Subcutaneous abdominal adipose tissue (tissue), 5 donors: ENCODE measurements around the gene KIF14.

Experiments
- H3K27ac ChIP-seq: one replicate; pipeline ENCODE4 v1.7.0; 2013; ENCODE audit warnings: low read depth, mild to moderate bottlenecking, inconsistent platforms, low read length, moderate library complexity
- H3K27me3 ChIP-seq, 5 donors: one replicate each; pipeline ENCODE4 v1.7.0; 2013; ENCODE audit warnings: low read length in 5 of 5, inconsistent platforms in 1 of 5; ENCODE audit not compliant: control insufficient read depth in 5 of 5, insufficient read depth in 4 of 5
- H3K36me3 ChIP-seq, 5 donors: one replicate each; pipeline ENCODE4 v1.7.0; 2013; ENCODE audit warnings: low read length in 5 of 5; ENCODE audit not compliant: control insufficient read depth in 5 of 5, insufficient read depth in 5 of 5
- H3K4me1 ChIP-seq, 5 donors: one replicate each; pipeline ENCODE4 v1.7.0; 2013; ENCODE audit warnings: low read length in 5 of 5, mild to moderate bottlenecking in 3 of 5, moderate library complexity in 1 of 5; ENCODE audit not compliant: control insufficient read depth in 5 of 5, insufficient read depth in 5 of 5
- H3K4me3 ChIP-seq, 5 donors: one replicate each; pipeline ENCODE4 v1.7.0; 2013; ENCODE audit warnings: low read length in 5 of 5, low read depth in 1 of 5
- H3K9ac ChIP-seq, 5 donors: one replicate each; pipeline ENCODE4 v1.7.0; 2013; ENCODE audit warnings: low read length in 5 of 5, mild to moderate bottlenecking in 4 of 5, moderate library complexity in 3 of 5
- H3K9me3 ChIP-seq, 5 donors: one replicate each; pipeline ENCODE4 v1.7.0; 2013; ENCODE audit warnings: low read length in 5 of 5; ENCODE audit not compliant: control insufficient read depth in 5 of 5
- donor health status: healthy.
- donor health status: healthy.
- donor health status: healthy.
- donor health status: healthy.
- donor health status: healthy.

KIF14 gene

DNA sequence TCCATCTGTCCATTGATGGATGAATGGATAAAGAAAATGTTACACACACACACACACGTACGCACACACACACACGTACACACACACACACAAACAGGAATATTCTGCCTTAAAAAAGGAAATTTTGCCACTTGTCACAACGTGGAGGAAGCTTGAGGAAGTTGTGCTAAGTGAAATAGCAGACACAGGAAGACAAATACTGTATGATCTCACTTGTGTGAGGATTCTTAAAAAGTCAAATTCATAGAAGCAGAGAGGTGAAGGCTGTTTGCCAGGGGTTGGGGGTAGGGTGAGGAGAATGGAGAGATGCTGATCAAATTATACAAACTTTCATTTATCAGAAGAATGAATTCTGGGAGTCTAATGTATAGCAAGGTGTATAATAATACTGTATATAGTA lies 73.2 kb downstream of the KIF14 start:
- Histone ChIP-seq H3K27ac (no peak overlapping the region), H3K9me3 (no peaks in the 10 kb centered on the region), H3K9ac (no peak overlapping the region), H3K36me3 (no peaks in the 10 kb centered on the region), H3K27me3 (no peaks in the 10 kb centered on the region), H3K4me1 (peaks cover 0 to 6% (median 0%) of the 10 kb centered on the region in 5 donors), H3K4me3 (no peak overlapping the region)

DNA sequence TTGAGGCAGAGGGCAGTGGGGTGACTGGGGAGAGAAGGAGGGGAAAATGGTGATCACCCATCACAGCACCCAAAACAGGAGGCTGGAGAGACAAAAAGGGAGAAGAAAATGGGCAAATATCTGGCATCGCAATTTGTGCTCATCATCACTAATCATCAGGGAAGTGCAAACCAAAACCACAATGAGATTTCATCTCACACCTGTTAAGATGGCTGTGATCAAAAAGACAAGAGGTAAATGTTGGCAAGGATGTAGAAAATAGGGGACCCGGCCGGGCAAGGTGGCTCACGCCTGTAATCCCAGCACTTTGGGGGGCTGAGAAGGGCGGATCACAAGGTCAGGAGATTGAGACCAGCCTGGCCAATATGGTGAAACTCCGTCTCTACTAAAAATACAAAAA lies 74.0 kb downstream of the KIF14 start:
- H3K4me3 ChIP-seq, result no peak overlapping the region
- peaks cover 0 to 7% (median 0%) of the 10 kb centered on the region in 5 donors for H3K4me1 ChIP-seq
- no peak overlapping the region for H3K27ac ChIP-seq
- H3K9ac ChIP-seq, result no peak overlapping the region
- no peaks in the 10 kb centered on the region for H3K36me3 ChIP-seq
- H3K9me3 ChIP-seq, result no peaks in the 10 kb centered on the region
- no peaks in the 10 kb centered on the region for H3K27me3 ChIP-seq

DNA sequence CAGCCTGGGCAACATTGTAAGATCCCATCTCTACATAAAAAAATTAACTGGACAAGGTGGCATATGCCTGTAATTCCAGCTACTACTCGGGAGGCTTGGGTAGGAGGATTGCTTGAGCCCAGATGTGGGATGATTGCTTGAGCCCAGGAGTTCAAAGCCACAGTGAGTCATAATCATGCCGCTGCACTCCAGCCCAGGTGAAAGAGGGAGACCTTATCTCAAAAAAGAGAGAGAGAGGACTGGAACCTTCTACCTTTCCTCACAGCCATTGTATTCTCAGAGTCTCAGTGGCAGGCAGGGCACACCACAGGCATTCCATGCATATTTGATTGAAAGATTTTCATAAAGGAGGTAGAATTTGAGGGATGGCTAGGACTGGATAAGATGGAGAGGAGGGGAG lies 78.4 kb downstream of the KIF14 start:
- no peaks in the 10 kb centered on the region for H3K36me3 ChIP-seq
- no peak overlapping the region for H3K27ac ChIP-seq
- no peaks in the 10 kb centered on the region for H3K27me3 ChIP-seq
- H3K9ac ChIP-seq, result no peak overlapping the region
- no peaks in the 10 kb centered on the region for H3K9me3 ChIP-seq
- H3K4me1 ChIP-seq, result peaks cover 0 to 7% (median 0%) of the 10 kb centered on the region in 5 donors
- no peak overlapping the region for H3K4me3 ChIP-seq

DNA sequence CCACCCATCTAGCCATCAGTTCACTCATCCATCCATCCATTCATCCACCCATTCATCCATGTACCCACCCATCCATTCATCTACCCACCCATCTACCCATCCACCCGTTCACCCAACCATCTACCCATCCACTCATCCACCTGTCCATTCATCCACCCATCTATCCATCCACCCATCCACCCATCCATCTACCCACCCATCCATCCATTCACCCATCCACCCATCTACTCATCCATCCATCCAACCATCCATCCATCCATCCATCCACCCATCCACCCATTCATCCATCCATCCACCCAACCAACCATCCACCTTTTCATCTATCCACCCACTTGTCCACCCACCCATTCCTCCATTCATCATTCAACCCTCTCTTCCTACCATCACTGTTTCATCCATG lies 80.3 kb downstream of the KIF14 start:
- no peak overlapping the region for H3K4me3 ChIP-seq
- no peaks in the 10 kb centered on the region for H3K9me3 ChIP-seq
- H3K27me3 ChIP-seq, result no peaks in the 10 kb centered on the region
- H3K4me1 ChIP-seq, result peaks cover 0 to 7% (median 0%) of the 10 kb centered on the region in 5 donors
- H3K9ac ChIP-seq, result no peak overlapping the region
- H3K36me3 ChIP-seq, result no peaks in the 10 kb centered on the region
- no peak overlapping the region for H3K27ac ChIP-seq

DNA sequence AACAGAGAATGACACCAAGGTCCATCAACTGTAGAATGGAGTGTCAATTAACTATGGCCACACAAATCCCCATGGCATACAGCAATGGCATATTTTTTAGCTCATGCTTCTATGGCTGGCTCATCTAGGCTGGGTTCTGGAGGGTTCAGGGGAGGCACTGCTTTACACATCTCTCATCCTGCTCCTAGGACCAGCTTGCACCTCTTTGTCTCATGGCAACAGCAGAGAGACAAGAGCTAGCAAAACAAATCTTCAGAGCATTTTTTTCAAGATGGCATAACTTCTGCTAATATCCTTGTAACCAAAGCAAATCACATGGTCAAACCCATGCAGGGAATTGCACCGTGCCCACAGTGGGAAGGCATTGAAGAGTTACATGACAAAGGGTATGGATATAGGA lies 82.4 kb downstream of the KIF14 start:
- Histone ChIP-seq H3K9me3 (no peaks in the 10 kb centered on the region), H3K27ac (no peak overlapping the region), H3K4me1 (peaks cover 0 to 7% (median 0%) of the 10 kb centered on the region in 5 donors), H3K4me3 (no peak overlapping the region), H3K9ac (no peak overlapping the region), H3K36me3 (no peaks in the 10 kb centered on the region), H3K27me3 (peaks cover 0 to 2% (median 0%) of the 10 kb centered on the region in 5 donors)

DNA sequence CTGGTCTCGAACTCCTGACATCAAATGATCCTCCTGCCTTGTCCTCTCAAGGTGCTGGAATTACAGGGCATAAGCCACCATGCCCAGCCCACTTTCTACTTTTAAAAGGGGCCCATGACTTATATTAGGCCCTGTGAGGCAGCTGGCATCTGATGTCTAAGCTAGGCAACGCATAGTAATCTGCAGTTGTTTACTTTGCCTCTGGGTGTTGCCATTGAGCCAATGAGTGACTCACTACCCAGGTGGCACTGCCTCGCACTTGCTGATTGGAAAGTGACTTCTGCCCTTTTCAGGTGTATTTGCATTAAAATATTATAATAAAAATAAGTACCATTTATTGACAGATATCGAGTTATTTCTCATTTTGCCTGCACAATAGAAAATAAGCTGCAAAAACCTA lies 84.9 kb downstream of the KIF14 start:
- H3K9ac ChIP-seq, result no peak overlapping the region
- H3K4me1 ChIP-seq, result no peaks in the 10 kb centered on the region
- no peak overlapping the region for H3K27ac ChIP-seq
- no peaks in the 10 kb centered on the region for H3K9me3 ChIP-seq
- H3K36me3 ChIP-seq, result no peaks in the 10 kb centered on the region
- peaks cover 0 to 2% (median 0%) of the 10 kb centered on the region in 5 donors for H3K27me3 ChIP-seq
- no peak overlapping the region for H3K4me3 ChIP-seq

DNA sequence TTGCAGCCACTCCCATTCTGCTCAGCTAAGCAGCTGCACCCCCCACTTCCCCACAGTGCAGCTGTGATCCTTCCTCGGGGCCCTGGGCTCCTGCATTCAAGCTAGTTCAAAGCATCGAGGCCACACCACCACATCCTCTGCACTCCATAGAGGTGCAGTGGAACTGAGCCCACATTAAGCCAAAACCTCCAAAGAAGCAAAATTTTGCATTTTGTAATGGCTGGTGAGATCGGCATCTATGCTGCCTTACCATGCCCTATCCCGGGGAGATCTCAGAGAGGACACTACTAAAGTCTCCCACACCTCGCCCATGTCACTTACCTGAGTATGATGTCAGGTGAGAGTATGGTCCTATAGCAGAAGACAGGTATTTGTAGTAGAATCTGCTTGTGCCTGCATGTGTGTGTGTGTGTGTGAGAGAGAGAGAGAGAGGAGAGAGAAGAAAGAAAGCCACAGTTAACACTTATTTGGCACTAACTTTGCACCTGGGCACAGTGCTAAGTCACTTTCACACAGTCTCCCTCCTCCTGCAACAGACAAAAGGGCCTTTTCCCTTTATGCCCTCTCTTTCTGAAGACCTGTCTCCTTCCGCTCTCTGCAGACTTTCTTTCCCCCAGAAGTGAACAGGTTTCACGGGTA lies 89.8 kb downstream of the KIF14 start:
- no peak overlapping the region for H3K27ac ChIP-seq
- no peaks in the 10 kb centered on the region for H3K36me3 ChIP-seq
- no peaks in the 10 kb centered on the region for H3K9me3 ChIP-seq
- peaks cover 0 to 2% (median 0%) of the 10 kb centered on the region in 5 donors for H3K27me3 ChIP-seq
- H3K4me1 ChIP-seq, result peaks cover 0 to 8% (median 6%) of the 10 kb centered on the region in 5 donors
- no peak overlapping the region for H3K9ac ChIP-seq
- H3K4me3 ChIP-seq, result no peak overlapping the region

DNA sequence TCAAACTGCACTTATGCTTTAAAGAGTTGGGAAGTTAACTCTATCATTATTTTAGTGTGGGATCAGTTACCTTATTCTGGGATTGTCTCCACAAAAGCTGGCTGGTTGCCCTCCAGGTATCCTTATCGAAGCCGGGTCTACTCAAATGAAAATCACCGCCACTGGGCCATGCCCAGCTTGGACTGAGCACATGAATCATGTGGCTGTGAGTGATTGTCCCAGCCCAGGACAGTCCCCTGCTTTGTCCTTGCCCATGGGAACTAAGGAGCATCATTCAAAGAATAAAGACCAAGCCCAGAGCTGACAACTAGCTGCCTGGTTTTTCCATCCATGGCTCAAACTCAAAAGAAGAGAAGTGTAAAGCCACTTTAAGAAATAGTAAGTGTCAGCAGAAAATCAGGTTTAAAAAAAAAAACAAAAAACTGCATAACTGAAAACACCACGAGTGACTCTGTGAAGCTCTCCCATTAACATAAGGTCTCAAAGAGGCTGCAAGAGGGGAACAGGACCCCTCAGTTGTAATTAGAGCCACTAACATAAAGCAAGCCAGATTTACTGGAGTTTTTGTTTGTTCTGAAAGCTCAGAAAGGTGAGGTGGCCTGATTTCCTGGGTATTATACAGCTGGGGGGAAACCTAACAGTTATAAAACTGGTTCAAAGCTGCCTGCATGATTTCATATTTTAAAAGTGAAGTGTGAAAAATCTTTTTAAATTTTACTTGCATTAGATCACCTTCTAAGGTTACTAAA lies 91.5 kb downstream of the KIF14 start:
- Histone ChIP-seq H3K9ac (no peak overlapping the region), H3K9me3 (no peaks in the 10 kb centered on the region), H3K4me1 (peaks cover 2 to 25% (median 16%) of the 10 kb centered on the region in 5 donors), H3K27me3 (peaks cover 0 to 2% (median 0%) of the 10 kb centered on the region in 5 donors), H3K4me3 (no peak overlapping the region), H3K36me3 (no peaks in the 10 kb centered on the region), H3K27ac (no peak overlapping the region)

DNA sequence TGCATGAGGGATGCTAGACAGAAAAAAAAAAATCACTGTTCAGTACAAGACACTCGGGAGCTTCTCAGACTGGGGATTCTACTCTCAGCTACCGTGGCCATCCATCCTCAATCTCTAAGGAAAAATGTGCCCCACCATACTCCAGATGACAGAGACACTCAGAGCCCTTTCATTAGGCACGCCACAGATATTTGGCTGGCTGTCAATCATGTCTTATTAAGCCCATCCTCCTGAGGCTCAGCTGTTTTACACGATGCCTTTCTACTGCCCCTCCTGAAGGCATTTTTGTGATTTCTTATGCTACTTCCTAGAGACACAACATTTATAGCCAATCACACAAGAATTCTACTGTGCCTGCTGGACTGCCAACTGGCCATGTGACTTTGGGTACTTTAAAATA lies 92.9 kb downstream of the KIF14 start:
- Histone ChIP-seq H3K4me1 (peaks cover 2 to 25% (median 16%) of the 10 kb centered on the region in 5 donors), H3K36me3 (no peaks in the 10 kb centered on the region), H3K27ac (no peak overlapping the region), H3K4me3 (no peak overlapping the region), H3K27me3 (no peaks in the 10 kb centered on the region), H3K9ac (no peak overlapping the region), H3K9me3 (no peaks in the 10 kb centered on the region)
